ENCODE data around the gene MAMDC4. TPM values are rescaled to one million over a fixed set of nuclear protein-coding genes. Genes with fewer than 3 reads are reported as not detected.

MAMDC4 gene
- total and polyA plus RNA-seq, 2 of the 8 experiments (the other 6 are each of a cell fraction or from before 2014, with no cell fraction given): 3.1 to 4.5 TPM

GRCh38 chr9:136890661-136891060 is 38.5 kb downstream of the MAMDC4 start:
- H3K79me2 ChIP-seq (ENCODE audit: control insufficient read depth in 1 of 2, insufficient read depth in 2 of 2, low read length in 2 of 2): peaks cover 17 to 82% of the 10 kb centered on the region in 2 experiments; a peak in 3 of 4 replicates
- no peak overlapping the region for H2BK15ac ChIP-seq (ENCODE audit: low read length)
- no peak overlapping the region for H3K9ac ChIP-seq (replicated peaks in 1 of 4; ENCODE audit: extremely low read depth in 1 of 4, low read depth in 3 of 4, low read length in 3 of 4)
- CTCF ChIA-PET (ENCODE audit: partially characterized antibody): interaction anchor here (0.8 to 1.3 kb wide), 3 partner anchors 20 to 138 kb away, joined by 3 to 4 read pairs (median 3); partner anchors contain the start of gene AJM1
- H2AFZ ChIP-seq (ENCODE audit: low read length): no peak overlapping the region
- no peak overlapping the region for H4K8ac ChIP-seq (ENCODE audit: extremely low read depth, insufficient read depth, low read length)
- DNase-seq (ENCODE audit: low read depth in 1 of 2, low spot score in 2 of 2) (no peak), FAIRE-seq (no peak)
- no peak overlapping the region for H3K4me2 ChIP-seq (ENCODE audit: insufficient read depth in 1 of 2, low read depth in 2 of 2, low read length in 2 of 2)
- H2AK5ac ChIP-seq (ENCODE audit: low read depth, low read length): no peak overlapping the region
- no peaks in the 10 kb centered on the region for H3K9me3 ChIP-seq (ENCODE audit: insufficient read depth in 2 of 2, low read depth in 1 of 2, low read length in 1 of 2)
- POLR2A ChIA-PET (ENCODE audit: partially characterized antibody): interaction anchor here (2.1 kb wide), 1 partner anchor 9 kb away, joined by 5 read pairs; no protein-coding TSS in a partner anchor
- H3K4me3 ChIP-seq (ENCODE audit: extremely low read depth in 1 of 4, insufficient read depth in 2 of 4, low read depth in 3 of 4, low read length in 4 of 4): no peak overlapping the region
- no peak overlapping the region for H4K91ac ChIP-seq (replicated peaks; ENCODE audit: insufficient read length, low read length)
- no peak overlapping the region for H4K5ac ChIP-seq (ENCODE audit: insufficient read length, low read depth, low read length)
- no peak overlapping the region for H3K18ac ChIP-seq (ENCODE audit: extremely low read depth, low read length)
- H3K56ac ChIP-seq (replicated peaks; ENCODE audit: insufficient read length, low read depth, low read length): no peak overlapping the region
- peaks cover 15 to 18% of the 10 kb centered on the region in 2 experiments for H4K20me1 ChIP-seq (replicated peaks in 1 of 2; ENCODE audit: control insufficient read depth in 1 of 2, insufficient read depth in 2 of 2, low read length in 2 of 2)
- H3K79me1 ChIP-seq (ENCODE audit: low read depth, low read length): peaks cover 18% of the 10 kb centered on the region
- peaks cover 0 to 14% (median 0%) of the 10 kb centered on the region in 4 experiments; a peak in 2 of 8 replicates for H3K36me3 ChIP-seq (ENCODE audit: control insufficient read depth in 2 of 4, insufficient read depth in 4 of 4, low read length in 3 of 4)
- H3K23me2 ChIP-seq (ENCODE audit: low read depth, low read length): peaks cover 5% of the 10 kb centered on the region; the same call in 1 of the 2 replicates
- no peak overlapping the region for H3K4ac ChIP-seq (replicated peaks; ENCODE audit: insufficient read length, low read depth, low read length)
- no peaks in the 10 kb centered on the region for H3K27me3 ChIP-seq (replicated peaks in 1 of 4; ENCODE audit: control insufficient read depth in 3 of 4, extremely low read depth in 1 of 4, insufficient read depth in 3 of 4, low read length in 3 of 4)
- H2BK5ac ChIP-seq (ENCODE audit: low read depth, low read length): no peak overlapping the region; the same call in 1 of the 2 replicates
- WGBS, 2 experiments (ENCODE audit: extremely low coverage in 1 of 2, insufficient coverage in 1 of 2, insufficient read length in 1 of 2, insufficient replicate concordance in 2 of 2, low coverage in 1 of 2, low lambda C conversion rate in 2 of 2, missing lambda C conversion rate in 1 of 2): 86% methylated on average over 13 of the region's 13 CpGs; no CpG with 5 or more reads in 1 of the 2 experiments
- TF ChIP-seq BACH1 (IDR thresholded peaks at IDR 0.05; ENCODE audit: low read length) (no peak), E2F6 (IDR thresholded peaks at IDR 0.05) (no peak), MAFK (IDR thresholded peaks at IDR 0.05; ENCODE audit: low read depth, low read length) (no peak), EGR1 (IDR thresholded peaks at IDR 0.05; ENCODE audit: borderline replicate concordance, low read depth, low read length) (no peak), SIRT6 (IDR thresholded peaks at IDR 0.05; ENCODE audit: low read length) (no peak), MAX (IDR thresholded peaks at IDR 0.05) (no peak), RNF2 (IDR thresholded peaks at IDR 0.05; ENCODE audit: borderline replicate concordance, low read depth, low read length, missing control alignments, poor library complexity, severe bottlenecking) (no peak), NANOG (IDR thresholded peaks at IDR 0.05; ENCODE audit: insufficient read depth, low read depth, low read length, poor library complexity, severe bottlenecking) (no peak), NRF1 (IDR thresholded peaks at IDR 0.05; ENCODE audit: low read depth, low read length) (no peak), JUND (IDR thresholded peaks at IDR 0.05; ENCODE audit: low read length) (no peak), CBX8 (IDR thresholded peaks at IDR 0.05; ENCODE audit: borderline replicate concordance, low read depth, low read length) (no peak), SP1 (IDR thresholded peaks at IDR 0.05; ENCODE audit: low read depth, low read length) (no peak)
- no peak overlapping the region for H3K14ac ChIP-seq (ENCODE audit: insufficient read length)
- H3K23ac ChIP-seq (ENCODE audit: insufficient read length): no peak overlapping the region
- H2BK12ac ChIP-seq (ENCODE audit: low read depth, low read length): no peak overlapping the region
- no peak overlapping the region for H2BK120ac ChIP-seq (replicated peaks; ENCODE audit: low read depth, low read length)
- no peak overlapping the region for H2BK20ac ChIP-seq (ENCODE audit: low read length)
- H3K4me1 ChIP-seq (replicated peaks in 1 of 4; ENCODE audit: control insufficient read depth in 3 of 4, insufficient read depth in 4 of 4, low read length in 3 of 4): peaks cover 0 to 6% (median 2%) of the 10 kb centered on the region in 4 experiments; a peak in 4 of 7 replicates
- H3K27ac ChIP-seq (ENCODE audit: low read depth, low read length): no peak overlapping the region

Measured in H1 (cell line).